Keratinocyte (primary cell): ENCODE data around the gene NRBP1. TPM values are rescaled to one million over a fixed set of nuclear protein-coding genes. Genes with fewer than 3 reads are reported as not detected.

Experiments used
- DNase-seq: peaks from one replicate; pipeline ENCODE4 v3.0.0-alpha.2; 2011; ENCODE audit warnings: low read depth, missing footprints, low spot score
- FAIRE-seq: peaks from 2 replicates; lab custom pipeline; 2011; peaks lifted over from hg19 to GRCh38; lab: Jason Lieb, UNC
- H2AFZ ChIP-seq: 2 replicates; pipeline ENCODE4 v1.6.0; 2012; ENCODE audit warnings: low read length, control low read depth, inconsistent platforms; ENCODE audit not compliant: control insufficient read depth
- H3K27ac ChIP-seq: 2 replicates; pipeline ENCODE4 v1.5.1; 2011; ENCODE audit warnings: low read length; ENCODE audit not compliant: control insufficient read depth, insufficient read depth
- H3K27me3 ChIP-seq: 3 replicates; pipeline ENCODE4 v1.6.0; 2011; ENCODE audit warnings: low read length; ENCODE audit not compliant: control insufficient read depth, insufficient read depth; ENCODE audit errors: extremely low read depth
- H3K36me3 ChIP-seq, 2 experiments: 2 replicates in 1 of 2; 3 replicates in 1 of 2; pipeline ENCODE4 v1.5.1; 2011; ENCODE audit warnings: low read length in 2 of 2, mild to moderate bottlenecking in 1 of 2; ENCODE audit not compliant: control insufficient read depth in 2 of 2, insufficient read depth in 2 of 2; ENCODE audit errors: extremely low read depth in 1 of 2
- H3K4me1 ChIP-seq: 3 replicates; pipeline ENCODE4 v1.5.1; 2011; ENCODE audit warnings: low read length; ENCODE audit not compliant: control insufficient read depth, insufficient read depth; ENCODE audit errors: extremely low read depth
- H3K4me2 ChIP-seq: 3 replicates; pipeline ENCODE4 v1.6.0; 2011; ENCODE audit warnings: low read depth, low read length; ENCODE audit not compliant: control insufficient read depth, insufficient read depth; ENCODE audit errors: extremely low read depth
- H3K4me3 ChIP-seq, 3 experiments: fragments of 200-600 bp in 1 of 3; sonication (generic) in 1 of 3; 2 replicates in 2 of 3; 3 replicates in 1 of 3; pipeline ENCODE4 v1.5.1; 2011 to 2016; ENCODE audit warnings: low read length in 3 of 3, mild to moderate bottlenecking in 3 of 3, control low read depth in 2 of 3, inconsistent platforms in 1 of 3, low read depth in 1 of 3, mixed read lengths in 1 of 3, mixed run types in 1 of 3, moderate library complexity in 1 of 3; ENCODE audit not compliant: control insufficient read depth in 2 of 3, insufficient read depth in 2 of 3; ENCODE audit errors: extremely low read depth in 1 of 3
- H3K79me2 ChIP-seq: 2 replicates; pipeline ENCODE4 v1.6.0; 2012; ENCODE audit warnings: low read length; ENCODE audit not compliant: control insufficient read depth, insufficient read depth
- H3K9ac ChIP-seq: 3 replicates; pipeline ENCODE4 v1.6.0; 2011; ENCODE audit warnings: low read length; ENCODE audit not compliant: control insufficient read depth, insufficient read depth; ENCODE audit errors: extremely low read depth
- H3K9me1 ChIP-seq: 3 replicates; pipeline ENCODE4 v1.6.0; 2011; ENCODE audit warnings: low read length; ENCODE audit not compliant: control insufficient read depth, insufficient read depth; ENCODE audit errors: extremely low read depth
- H3K9me3 ChIP-seq: 2 replicates; pipeline ENCODE4 v1.5.1; 2012; ENCODE audit warnings: low read depth, low read length; ENCODE audit not compliant: control insufficient read depth
- H4K20me1 ChIP-seq: 3 replicates; pipeline ENCODE4 v1.6.0; 2011; ENCODE audit warnings: low read length; ENCODE audit not compliant: control insufficient read depth, insufficient read depth; ENCODE audit errors: extremely low read depth
- CTCF ChIP-seq, 3 experiments: IDR thresholded peaks in 1 of 3; conservative IDR thresholded peaks in 1 of 3; optimal IDR thresholded peaks in 1 of 3; 2 replicates in 2 of 3; 3 replicates in 1 of 3; pipeline versions ENCODE3 to v1.5.1; 2011; ENCODE audit warnings: low read length in 3 of 3, mild to moderate bottlenecking in 3 of 3, moderate library complexity in 2 of 3, control low read depth in 1 of 3, inconsistent platforms in 1 of 3; ENCODE audit not compliant: insufficient read depth in 2 of 3; ENCODE audit errors: extremely low read depth in 1 of 3
- EZH2 ChIP-seq: IDR thresholded peaks from one replicate; pipeline ENCODE4 v1.6.1; 2012; ENCODE audit warnings: inconsistent platforms, mild to moderate bottlenecking, low read length, moderate library complexity
- dilution Hi-C: fragments of 300-500 bp; cut with MboI; formaldehyde crosslinking; loops from one replicate; pipeline ENCODE4 v1.7.0; 2020; ENCODE audit warnings: low sequenced_read_pairs; ENCODE audit not compliant: extremely low pct_ligation_motif_present
- polyA plus RNA-seq, 5 experiments: library from polyadenylated mRNA; depleted of rRNA in 3 of 5; stranded (reverse) in 3 of 5; stranded (forward) in 1 of 5; unstranded in 1 of 5; fragments of >200 nt; gene quantifications; 1 replicate in 1 of 5; 2 replicates in 3 of 5; 3 replicates in 1 of 5; pipeline versions ENCODE4 v1.2.1 to v1.2.3, GENCODE V29; 2011 to 2012; ENCODE audit warnings: missing spikeins in 2 of 5, low read depth in 1 of 5, low replicate concordance in 1 of 5

NRBP1 gene
- polyA plus RNA-seq, 1 donor (not counting 4 experiments of a cell fraction or from before 2014, with no cell fraction given): 148 TPM

- H3K79me2 ChIP-seq: peaks cover 29% of the 10 kb centered on the region
- peak within 1 kb of the TSS; percentile 58 for H2AFZ ChIP-seq
- H3K27ac ChIP-seq: peak within 1 kb of the TSS; percentile 86
- no peaks in the 10 kb centered on the region for H3K27me3 ChIP-seq
- dilution Hi-C loops: no loop called here
- H3K4me2 ChIP-seq: peak within 1 kb of the TSS; percentile 88
- H3K9me1 ChIP-seq: no peaks in the 10 kb centered on the region
- H4K20me1 ChIP-seq: peaks cover 3% of the 10 kb centered on the region
- TF ChIP-seq EZH2 (no peak), CTCF (optimal IDR thresholded peaks at IDR 0.05 in 1 of 3, IDR thresholded peaks at IDR 0.05 in 1 of 3, conservative IDR thresholded peaks at IDR 0.05 in 1 of 3; ENCODE audit: extremely low read depth in 1 of 3, insufficient read depth in 2 of 3, low read length in 3 of 3) (no peak)
- peak within 1 kb of the TSS; percentile 75 to 94 (median 94) for H3K4me3 ChIP-seq
- peak within 1 kb of the TSS; percentile 91 for H3K9ac ChIP-seq
- DNase-seq (peak; percentile 74), FAIRE-seq (peak; percentile 59)
- H3K9me3 ChIP-seq: no peaks in the 10 kb centered on the region
- H3K4me1 ChIP-seq: peaks cover 22% of the 10 kb centered on the region
- peaks cover 42 to 50% of the 10 kb centered on the region in 2 experiments for H3K36me3 ChIP-seq
These were observed 47.5 kb upstream of the NRBP1 start, which contains the start of gene ZNF513 for GRCh38 chr2:27380626-27381545. Gene ZNF513 (minus strand): TSS chr2:27380734. CDS start chr2:27380526, 208 bp downstream.

- no peaks in the 10 kb centered on the region for H3K9me1 ChIP-seq
- H3K9ac ChIP-seq: peak overlapping the region; percentile 91
- TF ChIP-seq EZH2 (no peak), CTCF (optimal IDR thresholded peaks at IDR 0.05 in 1 of 3, IDR thresholded peaks at IDR 0.05 in 1 of 3, conservative IDR thresholded peaks at IDR 0.05 in 1 of 3; ENCODE audit: extremely low read depth in 1 of 3, insufficient read depth in 2 of 3, low read length in 3 of 3) (no peak)
- dilution Hi-C loops: no loop called here
- FAIRE-seq (peak; percentile 17), DNase-seq (no peak)
- H3K79me2 ChIP-seq: peaks cover 30% of the 10 kb centered on the region
- H3K27me3 ChIP-seq: no peaks in the 10 kb centered on the region
- H4K20me1 ChIP-seq: peaks cover 3% of the 10 kb centered on the region
- H3K9me3 ChIP-seq: no peaks in the 10 kb centered on the region
- H2AFZ ChIP-seq: no peak overlapping the region
- peak overlapping the region; percentile 88 for H3K4me2 ChIP-seq
- peaks cover 37 to 47% of the 10 kb centered on the region in 2 experiments for H3K36me3 ChIP-seq
- H3K27ac ChIP-seq: peak overlapping the region; percentile 86
- peaks cover 22% of the 10 kb centered on the region for H3K4me1 ChIP-seq
- no peak overlapping the region for H3K4me3 ChIP-seq
These were observed 46.8 kb upstream of the NRBP1 start for GRCh38 chr2:27381577-27382181.
